Upper lobe of left lung (tissue), 6 donors: ENCODE results near the gene GPR87. TPM values are rescaled to one million over a fixed set of nuclear protein-coding genes. Genes with fewer than 3 reads are reported as not detected.
A peak's percentile ranks its signal among the peaks of the same experiment; 100 is the strongest.

Source experiments
- ATAC-seq, 2 donors: fragments of 200-7000 bp; cut with Tn5 transposase; one replicate each; pipeline ENCODE4 v1.9.1; 2022; ENCODE audit warnings: mild to moderate bottlenecking in 2 of 2, moderate library complexity in 2 of 2; ENCODE audit not compliant: low FRiP score in 2 of 2
- DNase-seq, 2 donors: peaks; one replicate each; pipeline ENCODE4 v3.0.0-alpha.2; 2019 to 2020
- H3K27ac ChIP-seq, 4 donors: fragments of 200-600 bp; sonication (generic); one replicate each; pipeline ENCODE4 v1.5.1; 2016 to 2019
- H3K27me3 ChIP-seq, 4 donors: fragments of 200-600 bp; sonication (generic); one replicate each; pipeline ENCODE4 v1.5.1; 2017 to 2019
- H3K36me3 ChIP-seq, 4 donors: fragments of 200-600 bp; sonication (generic); one replicate each; pipeline ENCODE4 v1.5.1; 2016 to 2019
- H3K4me1 ChIP-seq, 4 donors: fragments of 200-600 bp; sonication (generic); one replicate each; pipeline ENCODE4 v1.5.1; 2018 to 2019
- H3K4me3 ChIP-seq, 4 donors: fragments of 200-600 bp; sonication (generic); one replicate each; pipeline ENCODE4 v1.5.1; 2017 to 2019; ENCODE audit warnings: mild to moderate bottlenecking in 2 of 4, moderate library complexity in 1 of 4
- H3K9me3 ChIP-seq, 4 donors: fragments of 200-600 bp; sonication (generic); one replicate each; pipeline ENCODE4 v1.5.1; 2018 to 2019
- EP300 ChIP-seq, 4 donors: sonication (generic); formaldehyde crosslinking; IDR thresholded peaks; one replicate each; pipeline ENCODE4 v1.5.1; 2017; ENCODE audit warnings: antibody characterized with exemption in 4 of 4, control low read depth in 2 of 4
- POLR2A ChIP-seq, 4 donors: fragments of 450-650 bp; IDR thresholded peaks; one replicate each; pipeline ENCODE4 v1.5.1; 2016 to 2017; ENCODE audit warnings: antibody characterized with exemption in 4 of 4, mild to moderate bottlenecking in 2 of 4
- POLR2AphosphoS5 ChIP-seq, 2 donors: sonication (generic); formaldehyde crosslinking; IDR thresholded peaks; one replicate each; pipeline ENCODE4 v1.5.1; 2017; ENCODE audit warnings: antibody characterized with exemption in 2 of 2
- WGBS, 2 donors: methylation state at CpG; one replicate each; pipeline ENCODE4 v1.1.5; 2017 to 2018; 5-methylcytosine and 5-hydroxymethylcytosine counted together
- total RNA-seq, 6 donors: library from RNA; depleted of rRNA in 4 of 6; stranded (reverse); fragments of >200 nt in 4 of 6; gene quantifications; one replicate each; pipeline versions ENCODE4 v1.1.0 to v1.2.1, GENCODE V29; 2016 to 2021
- TF ChIP-seq, protein P1 (sequence below), 6 experiments: fragments of 450-650 bp in 4 of 6; fragments of 200-600 bp in 2 of 6; sonication (generic) in 2 of 6; IDR thresholded peaks; one replicate each; pipeline ENCODE4 v1.5.1; 2016 to 2019; ENCODE audit warnings: antibody characterized with exemption in 6 of 6
- donor health status: DM: no; HTN: no; CAD: no; lungs with moderate emphysema.
- donor health status: DM: no; HTN: yes; CAD: no; lungs with severe emphysema.

Gene GPR87
- total RNA-seq, 6 donors from 2014 or later: 0.30 to 0.69 (median 0.34) TPM; not detected in 3

DNA sequence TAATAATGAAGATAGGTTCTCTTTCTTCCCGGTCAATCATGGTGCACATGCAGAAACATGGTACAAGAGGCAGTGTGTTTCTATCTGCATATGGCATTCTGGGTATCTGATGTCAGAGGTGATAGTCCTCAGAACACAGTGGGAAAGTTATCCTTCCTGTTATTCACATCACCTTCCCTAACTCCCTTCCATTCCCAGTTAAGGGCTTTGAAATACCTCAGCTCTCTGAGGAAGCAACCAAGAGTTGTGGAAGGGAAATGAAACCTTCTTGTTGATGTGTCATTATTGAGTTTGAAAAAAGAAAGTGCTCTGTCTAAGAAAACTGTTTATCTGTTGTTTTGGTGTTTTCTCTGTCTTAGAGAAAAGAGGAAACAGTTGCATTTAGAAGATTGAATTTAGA, 34.6 kb upstream of the GPR87 start:
- peak in 1 of 2 donors; percentile 55 for ATAC-seq
- DNase-seq: no peak
- peak overlapping the region in 3 of 4 donors; percentile 38 to 61 (median 61) for H3K27ac ChIP-seq
- no peak overlapping the region for H3K4me3 ChIP-seq
- 92 to 96% methylated on average over 1 of the region's 1 CpG for WGBS, 2 donors
- no peaks in the 10 kb centered on the region for H3K9me3 ChIP-seq
- no peaks in the 10 kb centered on the region for H3K27me3 ChIP-seq
- H3K4me1 ChIP-seq: no peaks in the 10 kb centered on the region
- TF ChIP-seq, protein P1, sequence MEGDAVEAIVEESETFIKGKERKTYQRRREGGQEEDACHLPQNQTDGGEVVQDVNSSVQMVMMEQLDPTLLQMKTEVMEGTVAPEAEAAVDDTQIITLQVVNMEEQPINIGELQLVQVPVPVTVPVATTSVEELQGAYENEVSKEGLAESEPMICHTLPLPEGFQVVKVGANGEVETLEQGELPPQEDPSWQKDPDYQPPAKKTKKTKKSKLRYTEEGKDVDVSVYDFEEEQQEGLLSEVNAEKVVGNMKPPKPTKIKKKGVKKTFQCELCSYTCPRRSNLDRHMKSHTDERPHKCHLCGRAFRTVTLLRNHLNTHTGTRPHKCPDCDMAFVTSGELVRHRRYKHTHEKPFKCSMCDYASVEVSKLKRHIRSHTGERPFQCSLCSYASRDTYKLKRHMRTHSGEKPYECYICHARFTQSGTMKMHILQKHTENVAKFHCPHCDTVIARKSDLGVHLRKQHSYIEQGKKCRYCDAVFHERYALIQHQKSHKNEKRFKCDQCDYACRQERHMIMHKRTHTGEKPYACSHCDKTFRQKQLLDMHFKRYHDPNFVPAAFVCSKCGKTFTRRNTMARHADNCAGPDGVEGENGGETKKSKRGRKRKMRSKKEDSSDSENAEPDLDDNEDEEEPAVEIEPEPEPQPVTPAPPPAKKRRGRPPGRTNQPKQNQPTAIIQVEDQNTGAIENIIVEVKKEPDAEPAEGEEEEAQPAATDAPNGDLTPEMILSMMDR (IDR thresholded peaks at IDR 0.05): no peak
- TF ChIP-seq EP300 (IDR thresholded peaks at IDR 0.05): no peak
- no peak for TF ChIP-seq POLR2AphosphoS5 (IDR thresholded peaks at IDR 0.05)
- TF ChIP-seq POLR2A (IDR thresholded peaks at IDR 0.05): no peak
- H3K36me3 ChIP-seq: no peaks in the 10 kb centered on the region

- no peaks in the 10 kb centered on the region for H3K4me1 ChIP-seq
- H3K27me3 ChIP-seq: no peaks in the 10 kb centered on the region
- no peak overlapping the region for H3K4me3 ChIP-seq
- DNase-seq (no peak), ATAC-seq (no peak)
- H3K27ac ChIP-seq: peak overlapping the region in 1 of 4 donors; percentile 61
- H3K36me3 ChIP-seq: no peaks in the 10 kb centered on the region
- H3K9me3 ChIP-seq: no peaks in the 10 kb centered on the region
- TF ChIP-seq, protein P1 (IDR thresholded peaks at IDR 0.05): no peak
- no peak for TF ChIP-seq POLR2A (IDR thresholded peaks at IDR 0.05)
- 31 to 41% methylated on average over 1 of the region's 1 CpG for WGBS, 2 donors
Observed at GRCh38 chr3:151350656-151351055, 34.0 kb upstream of the GPR87 start.

GRCh38 chr3:151347432-151347831, 30.8 kb upstream of the GPR87 start:
- Histone ChIP-seq H3K27me3 (no peaks in the 10 kb centered on the region), H3K36me3 (no peaks in the 10 kb centered on the region), H3K27ac (peak overlapping the region in 3 of 4 donors; percentile 62 to 73 (median 72)), H3K4me1 (no peaks in the 10 kb centered on the region), H3K9me3 (no peaks in the 10 kb centered on the region), H3K4me3 (no peak overlapping the region)
- TF ChIP-seq, protein P1 (IDR thresholded peaks at IDR 0.05): no peak
- peak; percentile 37 to 68 for TF ChIP-seq POLR2AphosphoS5 (IDR thresholded peaks at IDR 0.05)
- WGBS, 2 donors: 44 to 64% methylated on average over 6 of the region's 6 CpGs
- ATAC-seq (peak; percentile 83 to 84), DNase-seq (peak in 1 of 2 donors; percentile 65)

- no peaks in the 10 kb centered on the region for H3K36me3 ChIP-seq
- H3K9me3 ChIP-seq: no peaks in the 10 kb centered on the region
- H3K27ac ChIP-seq: peak overlapping the region; percentile 44 to 73 (median 67)
- H3K4me1 ChIP-seq: no peaks in the 10 kb centered on the region
- peak; percentile 65 to 67 for ATAC-seq
- no peak for TF ChIP-seq EP300 (IDR thresholded peaks at IDR 0.05)
- peak; percentile 8 to 39 for TF ChIP-seq POLR2AphosphoS5 (IDR thresholded peaks at IDR 0.05)
- no peak for TF ChIP-seq POLR2A (IDR thresholded peaks at IDR 0.05)
- TF ChIP-seq, protein P1 (IDR thresholded peaks at IDR 0.05): no peak
- H3K4me3 ChIP-seq: peak overlapping the region in 1 of 4 donors; percentile 1
- DNase-seq: no peak
- no peaks in the 10 kb centered on the region for H3K27me3 ChIP-seq
- 53 to 56% methylated on average over 3 of the region's 3 CpGs for WGBS, 2 donors
Observed at GRCh38 chr3:151346292-151346691, 29.7 kb upstream of the GPR87 start.

- ATAC-seq (peak in 1 of 2 donors; percentile 82), DNase-seq (no peak)
Observed at GRCh38 chr3:151345859-151346258, 29.2 kb upstream of the GPR87 start.

More at GRCh38 chr3:151345859-151346258, 29.2 kb upstream of the GPR87 start:
- H3K36me3 ChIP-seq: no peaks in the 10 kb centered on the region
- H3K9me3 ChIP-seq: no peaks in the 10 kb centered on the region
- WGBS, 2 donors: 47% methylated on average over 2 of the region's 2 CpGs
- no peaks in the 10 kb centered on the region for H3K4me1 ChIP-seq
- H3K27ac ChIP-seq: peak overlapping the region; percentile 44 to 73 (median 67)
- TF ChIP-seq EP300 (IDR thresholded peaks at IDR 0.05) (no peak), POLR2AphosphoS5 (IDR thresholded peaks at IDR 0.05) (no peak), POLR2A (IDR thresholded peaks at IDR 0.05) (no peak)
- TF ChIP-seq, protein P1 (IDR thresholded peaks at IDR 0.05): no peak
- H3K4me3 ChIP-seq: peak overlapping the region in 2 of 4 donors; percentile 1 to 16
- no peaks in the 10 kb centered on the region for H3K27me3 ChIP-seq
